ENCODE data around the gene ZNF385B. TPM values are rescaled to one million over a fixed set of nuclear protein-coding genes. Genes with fewer than 3 reads are reported as not detected.

Gene ZNF385B
- total RNA-seq, 1 experiment from 2014 or later: 9.3 TPM

DNA sequence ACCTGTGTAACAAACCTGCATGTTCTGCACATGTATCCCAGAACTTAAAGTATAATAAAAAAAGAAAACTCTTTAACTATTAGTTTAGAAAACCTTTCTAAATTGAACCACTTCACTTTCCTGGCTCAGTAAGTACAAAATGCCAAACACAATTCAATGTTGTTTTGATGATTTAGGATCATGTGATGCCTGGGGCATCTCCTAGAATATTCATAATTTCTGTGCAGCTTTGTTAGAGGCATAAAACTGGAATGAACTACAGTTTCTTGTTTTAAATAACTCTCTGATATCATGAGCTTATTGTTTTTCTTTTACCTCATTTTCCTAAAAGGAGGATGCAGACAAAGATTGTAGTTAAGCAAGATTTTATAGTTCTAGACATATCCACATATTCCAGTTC lies 457.8 kb downstream of the ZNF385B start:
- ATAC-seq: no peak
- CTCF ChIA-PET: interaction anchor here (0.6 kb wide), 1 partner anchor 503 kb away, joined by 3 read pairs; no protein-coding TSS in a partner anchor
- H3K9ac ChIP-seq (ENCODE audit: low read length): no peak overlapping the region
- no peak overlapping the region for H3K4me2 ChIP-seq (ENCODE audit: low read length)
- H3K4me3 ChIP-seq (replicated peaks in 1 of 2; ENCODE audit: low read depth in 1 of 2, low read length in 2 of 2): no peak overlapping the region
- TF ChIP-seq EGR1 (IDR thresholded peaks at IDR 0.05; ENCODE audit: low read depth) (no peak), TCF7L2 (IDR thresholded peaks at IDR 0.05; ENCODE audit: borderline replicate concordance, extremely low read depth, insufficient read depth, insufficient read length) (no peak), YY1 (IDR thresholded peaks at IDR 0.05; ENCODE audit: extremely low read depth, insufficient replicate concordance, low read depth, low read length) (no peak), SIN3A (IDR thresholded peaks at IDR 0.05; ENCODE audit: low read depth) (no peak), SP1 (IDR thresholded peaks at IDR 0.05; ENCODE audit: low read depth) (no peak), EZH2 (IDR thresholded peaks at IDR 0.05) (no peak), CTCF (IDR thresholded peaks at IDR 0.05 in 2 of 3, conservative IDR thresholded peaks at IDR 0.05 in 1 of 3; ENCODE audit: borderline replicate concordance in 1 of 3, insufficient read depth in 1 of 3, low read depth in 2 of 3, low read length in 2 of 3) (no peak), CBX3 (IDR thresholded peaks at IDR 0.05; ENCODE audit: low read depth) (no peak), ELF1 (IDR thresholded peaks at IDR 0.05; ENCODE audit: borderline replicate concordance, low read depth) (no peak), SRF (IDR thresholded peaks at IDR 0.05; ENCODE audit: low read depth) (no peak), FOSL1 (IDR thresholded peaks at IDR 0.05; ENCODE audit: low read depth) (no peak), EZH2phosphoT487 (IDR thresholded peaks at IDR 0.05; ENCODE audit: borderline replicate concordance) (no peak)
- TF ChIP-seq, protein P1, sequence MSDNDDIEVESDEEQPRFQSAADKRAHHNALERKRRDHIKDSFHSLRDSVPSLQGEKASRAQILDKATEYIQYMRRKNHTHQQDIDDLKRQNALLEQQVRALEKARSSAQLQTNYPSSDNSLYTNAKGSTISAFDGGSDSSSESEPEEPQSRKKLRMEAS (IDR thresholded peaks at IDR 0.05): no peak
- intact Hi-C loops (cut with micrococcal nuclease): no loop called here
- H3K9me3 ChIP-seq (ENCODE audit: control insufficient read depth in 1 of 2, insufficient read depth in 1 of 2, low read depth in 1 of 2, low read length in 2 of 2): no peaks in the 10 kb centered on the region
- no peaks in the 10 kb centered on the region for H3K36me3 ChIP-seq (ENCODE audit: control insufficient read depth in 1 of 2, insufficient read depth in 2 of 2, low read length in 2 of 2)
- H3K27me3 ChIP-seq (ENCODE audit: insufficient read depth, low read length): no peaks in the 10 kb centered on the region
- no peak overlapping the region for H2AFZ ChIP-seq (ENCODE audit: low read depth, low read length, poor library complexity, severe bottlenecking)
- DNase-seq (ENCODE audit: low read depth, low spot score): no peak
- no TSS peak for BruUV-seq (replicated peaks)
- POLR2A ChIA-PET: no interaction called here
- H4K20me1 ChIP-seq (ENCODE audit: insufficient read depth): no peaks in the 10 kb centered on the region
- H3K9me2 ChIP-seq (ENCODE audit: insufficient read depth): peaks cover 4% of the 10 kb centered on the region; the same call in 1 of the 2 replicates
- H3K4me1 ChIP-seq (ENCODE audit: control insufficient read depth in 1 of 2, insufficient read depth in 2 of 2, low read length in 2 of 2): no peaks in the 10 kb centered on the region
- H3K27ac ChIP-seq (ENCODE audit: low read depth, low read length): no peak overlapping the region
- RAD21 ChIA-PET (ENCODE audit: low non-redundant PET in 1 of 2, low total read pairs in 2 of 2, uncharacterized antibody in 2 of 2, unreplicated experiment in 2 of 2): no interaction called here
- H3K79me2 ChIP-seq (ENCODE audit: insufficient read depth, low read length): no peaks in the 10 kb centered on the region

All from HCT116 (cell line).